ENCODE results near the gene ZDHHC16. TPM values are rescaled to one million over a fixed set of nuclear protein-coding genes. Genes with fewer than 3 reads are reported as not detected.

The ZDHHC16 gene
- polyA plus RNA-seq, 1 donor (not counting 4 experiments of a cell fraction or from before 2014, with no cell fraction given) = 67.8 TPM

- no peaks in the 10 kb centered on the region for H3K9me1 ChIP-seq (ENCODE audit: control insufficient read depth, extremely low read depth, insufficient read depth, low read length)
- H4K20me1 ChIP-seq (ENCODE audit: control insufficient read depth, extremely low read depth, insufficient read depth, low read length) = no peaks in the 10 kb centered on the region
- H3K27me3 ChIP-seq (ENCODE audit: control insufficient read depth, extremely low read depth, insufficient read depth, low read length) = no peaks in the 10 kb centered on the region
- peak overlapping the region; percentile 9 for H3K27ac ChIP-seq (ENCODE audit: control insufficient read depth, insufficient read depth, low read length)
- no peak overlapping the region for H3K4me3 ChIP-seq (ENCODE audit: control insufficient read depth in 2 of 3, extremely low read depth in 1 of 3, insufficient read depth in 2 of 3, low read depth in 1 of 3, low read length in 3 of 3)
- DNase-seq (ENCODE audit: low read depth, low spot score) (no peak), FAIRE-seq (no peak)
- TF ChIP-seq CTCF (optimal IDR thresholded peaks at IDR 0.05 in 1 of 3, IDR thresholded peaks at IDR 0.05 in 1 of 3, conservative IDR thresholded peaks at IDR 0.05 in 1 of 3; ENCODE audit: extremely low read depth in 1 of 3, insufficient read depth in 2 of 3, low read length in 3 of 3) (no peak), EZH2 (IDR thresholded peaks at IDR 0.05; ENCODE audit: low read length) (no peak)
- peaks cover 33% of the 10 kb centered on the region for H3K4me1 ChIP-seq (ENCODE audit: control insufficient read depth, extremely low read depth, insufficient read depth, low read length)
- H3K9me3 ChIP-seq (ENCODE audit: control insufficient read depth, low read depth, low read length) = no peaks in the 10 kb centered on the region
- no peak overlapping the region for H3K9ac ChIP-seq (ENCODE audit: control insufficient read depth, extremely low read depth, insufficient read depth, low read length)
- peaks cover 45 to 61% of the 10 kb centered on the region in 2 experiments for H3K36me3 ChIP-seq (ENCODE audit: control insufficient read depth in 2 of 2, extremely low read depth in 1 of 2, insufficient read depth in 2 of 2, low read length in 2 of 2)
- no peaks in the 10 kb centered on the region for H3K79me2 ChIP-seq (ENCODE audit: control insufficient read depth, insufficient read depth, low read length)
- dilution Hi-C loops (cut with MboI; ENCODE audit: extremely low pct_ligation_motif_present, low sequenced_read_pairs) = no loop called here
- H3K4me2 ChIP-seq (ENCODE audit: control insufficient read depth, extremely low read depth, insufficient read depth, low read depth, low read length) = no peak overlapping the region
- no peak overlapping the region for H2AFZ ChIP-seq (ENCODE audit: control insufficient read depth, low read length)
Measured at GRCh38 chr10:97464226-97464625, 18.3 kb downstream of the ZDHHC16 start.

- no peaks in the 10 kb centered on the region for H3K27me3 ChIP-seq (ENCODE audit: control insufficient read depth, extremely low read depth, insufficient read depth, low read length)
- no peaks in the 10 kb centered on the region for H3K9me1 ChIP-seq (ENCODE audit: control insufficient read depth, extremely low read depth, insufficient read depth, low read length)
- no peak for TF ChIP-seq CTCF (optimal IDR thresholded peaks at IDR 0.05 in 1 of 3, IDR thresholded peaks at IDR 0.05 in 1 of 3, conservative IDR thresholded peaks at IDR 0.05 in 1 of 3; ENCODE audit: extremely low read depth in 1 of 3, insufficient read depth in 2 of 3, low read length in 3 of 3)
- TF ChIP-seq EZH2 (IDR thresholded peaks at IDR 0.05; ENCODE audit: low read length) = no peak
- peak overlapping the region; percentile 4 for H3K27ac ChIP-seq (ENCODE audit: control insufficient read depth, insufficient read depth, low read length)
- peaks cover 33% of the 10 kb centered on the region for H3K4me1 ChIP-seq (ENCODE audit: control insufficient read depth, extremely low read depth, insufficient read depth, low read length)
- H3K4me2 ChIP-seq (ENCODE audit: control insufficient read depth, extremely low read depth, insufficient read depth, low read depth, low read length) = no peak overlapping the region
- peaks cover 45 to 58% of the 10 kb centered on the region in 2 experiments for H3K36me3 ChIP-seq (ENCODE audit: control insufficient read depth in 2 of 2, extremely low read depth in 1 of 2, insufficient read depth in 2 of 2, low read length in 2 of 2)
- H2AFZ ChIP-seq (ENCODE audit: control insufficient read depth, low read length) = no peak overlapping the region
- FAIRE-seq (no peak), DNase-seq (ENCODE audit: low read depth, low spot score) (no peak)
- dilution Hi-C loops (cut with MboI; ENCODE audit: extremely low pct_ligation_motif_present, low sequenced_read_pairs) = no loop called here
- H3K9me3 ChIP-seq (ENCODE audit: control insufficient read depth, low read depth, low read length) = no peaks in the 10 kb centered on the region
- H3K9ac ChIP-seq (ENCODE audit: control insufficient read depth, extremely low read depth, insufficient read depth, low read length) = no peak overlapping the region
- no peaks in the 10 kb centered on the region for H3K79me2 ChIP-seq (ENCODE audit: control insufficient read depth, insufficient read depth, low read length)
- H3K4me3 ChIP-seq (ENCODE audit: control insufficient read depth in 2 of 3, extremely low read depth in 1 of 3, insufficient read depth in 2 of 3, low read depth in 1 of 3, low read length in 3 of 3) = no peak overlapping the region
- no peaks in the 10 kb centered on the region for H4K20me1 ChIP-seq (ENCODE audit: control insufficient read depth, extremely low read depth, insufficient read depth, low read length)
Measured at GRCh38 chr10:97465982-97466381, 20.0 kb downstream of the ZDHHC16 start.
